Trophoblast cell (in vitro differentiated cells and primary cell): ENCODE data around the gene MYRIP.

Experiments used
- DNase-seq, 2 donors: peaks; one replicate each; pipeline ENCODE4 v3.0.0-alpha.2; 2016
- H2AFZ ChIP-seq: 2 replicates; pipeline ENCODE4 v1.6.1; 2013; ENCODE audit warnings: low read length, moderate library complexity, mild to moderate bottlenecking; ENCODE audit not compliant: insufficient read depth, poor library complexity
- H2AK5ac ChIP-seq: 2 replicates; pipeline ENCODE4 v1.6.1; 2013; ENCODE audit warnings: mild to moderate bottlenecking, low read length
- H2BK120ac ChIP-seq: 2 replicates; pipeline ENCODE4 v1.6.1; 2013; ENCODE audit warnings: low read length, mild to moderate bottlenecking, moderate library complexity; ENCODE audit not compliant: insufficient read depth, poor library complexity
- H2BK12ac ChIP-seq: 2 replicates; pipeline ENCODE4 v1.6.1; 2013; ENCODE audit warnings: mild to moderate bottlenecking, low read length, moderate library complexity
- H2BK5ac ChIP-seq: 2 replicates; pipeline ENCODE4 v1.6.1; 2013; ENCODE audit warnings: low read length, low read depth, moderate library complexity, mild to moderate bottlenecking; ENCODE audit not compliant: poor library complexity
- H3K14ac ChIP-seq: 2 replicates; pipeline ENCODE4 v1.6.1; 2013; ENCODE audit warnings: mild to moderate bottlenecking, low read length
- H3K18ac ChIP-seq: 2 replicates; pipeline ENCODE4 v1.6.1; 2013; ENCODE audit warnings: mild to moderate bottlenecking, low read length
- H3K23ac ChIP-seq: 2 replicates; pipeline ENCODE4 v1.6.1; 2013; ENCODE audit warnings: low read length
- H3K27ac ChIP-seq: 2 replicates; pipeline ENCODE4 v1.5.1; 2013; ENCODE audit warnings: low read depth, mild to moderate bottlenecking, inconsistent platforms, low read length, moderate library complexity
- H3K27me3 ChIP-seq: 2 replicates; pipeline ENCODE4 v1.6.1; 2013; ENCODE audit warnings: inconsistent platforms, mild to moderate bottlenecking, low read length, moderate library complexity; ENCODE audit not compliant: insufficient read depth
- H3K36me3 ChIP-seq, 2 experiments: 1 replicate in 1 of 2; 2 replicates in 1 of 2; pipeline ENCODE4 v1.6.1; 2013; ENCODE audit warnings: low read length in 2 of 2, mild to moderate bottlenecking in 2 of 2, moderate library complexity in 1 of 2; ENCODE audit not compliant: insufficient read depth in 2 of 2, control insufficient read depth in 1 of 2
- H3K4ac ChIP-seq: 2 replicates; pipeline ENCODE4 v1.6.1; 2013; ENCODE audit warnings: low read depth, mild to moderate bottlenecking, low read length, moderate library complexity
- H3K4me1 ChIP-seq, 2 experiments: 1 replicate in 1 of 2; 2 replicates in 1 of 2; pipeline ENCODE4 v1.6.1; 2013; ENCODE audit warnings: low read length in 2 of 2, mild to moderate bottlenecking in 2 of 2, moderate library complexity in 1 of 2; ENCODE audit not compliant: insufficient read depth in 2 of 2, control insufficient read depth in 1 of 2
- H3K4me2 ChIP-seq: 2 replicates; pipeline ENCODE4 v1.6.1; 2013; ENCODE audit warnings: inconsistent platforms, mild to moderate bottlenecking, low read length, moderate library complexity
- H3K4me3 ChIP-seq: 2 replicates; pipeline ENCODE4 v1.5.1; 2013; ENCODE audit warnings: mild to moderate bottlenecking, low read depth, low read length, inconsistent platforms
- H3K79me1 ChIP-seq: one replicate; pipeline ENCODE4 v1.6.1; 2013; ENCODE audit warnings: low read length
- H3K79me2 ChIP-seq: 2 replicates; pipeline ENCODE4 v1.6.1; 2013; ENCODE audit warnings: low read length, mild to moderate bottlenecking; ENCODE audit not compliant: control insufficient read depth, insufficient read depth, poor library complexity
- H3K9ac ChIP-seq: 2 replicates; pipeline ENCODE4 v1.6.1; 2013; ENCODE audit warnings: mild to moderate bottlenecking, low read length
- H3K9me3 ChIP-seq: 2 replicates; pipeline ENCODE4 v1.6.1; 2013; ENCODE audit warnings: low read depth, mild to moderate bottlenecking, control low read depth, inconsistent platforms, low read length; ENCODE audit not compliant: insufficient read depth
- H4K12ac ChIP-seq: 2 replicates; pipeline ENCODE4 v1.6.1; 2013; ENCODE audit warnings: low read depth, mild to moderate bottlenecking, low read length, moderate library complexity
- H4K8ac ChIP-seq: 2 replicates; pipeline ENCODE4 v1.6.1; 2013; ENCODE audit warnings: low read depth, mild to moderate bottlenecking, low read length, moderate library complexity
- H4K91ac ChIP-seq: one replicate; pipeline ENCODE4 v1.6.1; 2013; ENCODE audit warnings: low read depth, mild to moderate bottlenecking, low read length, moderate library complexity
- WGBS: extraction: QIAGEN DNeasy Blood & Tissue Kit; methylation state at CpG from one replicate; pipeline ENCODE4 v1.1.7; 2013; ENCODE audit warnings: missing lambda C conversion rate; ENCODE audit not compliant: insufficient read length, insufficient coverage; ENCODE audit errors: extremely low coverage; 5-methylcytosine and 5-hydroxymethylcytosine counted together

Gene MYRIP

DNA sequence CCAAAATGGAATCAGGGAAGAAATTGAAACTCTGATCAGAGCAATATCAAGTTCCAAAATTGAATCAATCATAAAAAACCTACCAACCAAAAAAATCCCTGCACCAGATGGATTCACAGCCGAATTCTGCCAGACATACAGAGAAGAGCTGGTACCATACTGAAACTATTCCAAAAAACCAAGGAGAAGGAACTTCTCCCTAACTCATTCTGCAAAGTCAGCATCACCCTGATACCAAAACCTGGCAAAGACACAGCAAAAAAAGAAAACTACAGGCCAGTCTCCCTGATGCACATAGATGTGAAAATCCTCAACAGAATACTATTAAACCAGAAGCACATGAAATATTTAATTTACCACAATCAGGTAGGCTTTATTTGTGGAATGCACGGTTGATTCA lies 118.1 kb downstream of the MYRIP start:
- Histone ChIP-seq H3K9ac (no peak overlapping the region), H4K91ac (no peak overlapping the region), H3K27me3 (no peaks in the 10 kb centered on the region), H3K4me1 (no peaks in the 10 kb centered on the region), H3K23ac (no peak overlapping the region), H3K79me1 (no peaks in the 10 kb centered on the region), H3K27ac (no peak overlapping the region), H3K9me3 (no peaks in the 10 kb centered on the region), H2BK120ac (no peak overlapping the region), H4K8ac (no peak overlapping the region), H3K4ac (no peak overlapping the region), H3K4me3 (no peak overlapping the region), H3K36me3 (no peaks in the 10 kb centered on the region), H3K4me2 (no peak overlapping the region), H2AK5ac (no peak overlapping the region), H3K79me2 (no peaks in the 10 kb centered on the region), H3K18ac (no peak overlapping the region), H2BK12ac (no peak overlapping the region), H4K12ac (no peak overlapping the region), H2AFZ (no peak overlapping the region), H2BK5ac (no peak overlapping the region), H3K14ac (no peak overlapping the region)
- DNase-seq: no peak
- WGBS: no CpG with 5 or more reads among the region's 2 CpGs

DNA sequence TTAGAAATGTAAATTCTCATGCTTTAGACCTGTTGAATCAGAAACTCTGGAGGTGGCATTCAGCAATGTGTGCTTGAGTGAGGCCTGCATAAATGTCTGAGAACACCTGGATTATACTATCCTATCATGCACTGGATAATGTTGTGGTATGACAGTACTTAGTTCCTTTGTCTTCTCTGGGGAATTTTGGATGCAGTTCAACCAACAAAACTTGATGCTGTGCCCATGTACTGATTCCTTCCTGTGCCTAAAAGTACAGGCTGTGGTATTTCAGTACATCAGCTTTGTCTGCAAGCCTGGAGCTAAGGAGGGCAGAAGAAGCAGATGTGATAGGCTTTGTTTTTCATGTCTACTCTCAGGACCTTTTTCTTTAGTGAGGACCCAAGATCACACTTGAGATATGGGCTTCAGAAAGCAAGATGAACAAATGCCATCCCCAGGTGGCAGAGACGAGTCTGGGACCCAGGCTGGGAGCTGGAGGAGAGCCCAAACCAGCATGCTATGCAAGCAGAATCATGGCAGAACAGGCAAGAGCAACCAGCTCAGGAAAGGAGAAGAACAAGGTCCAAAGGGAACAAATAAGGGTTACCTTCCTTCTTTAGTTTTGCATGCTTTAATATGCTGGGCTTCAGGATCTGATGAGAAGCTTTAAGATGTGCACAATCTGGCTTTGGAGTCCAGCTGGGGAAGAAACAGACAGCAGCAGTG lies 124.7 kb downstream of the MYRIP start:
- H3K23ac ChIP-seq: no peak overlapping the region
- no peaks in the 10 kb centered on the region for H3K27me3 ChIP-seq
- no peaks in the 10 kb centered on the region for H3K4me1 ChIP-seq
- no peaks in the 10 kb centered on the region for H3K79me1 ChIP-seq
- H3K14ac ChIP-seq: no peak overlapping the region
- no peak overlapping the region for H3K4me3 ChIP-seq
- H2BK12ac ChIP-seq: no peak overlapping the region
- no peaks in the 10 kb centered on the region for H3K79me2 ChIP-seq
- H4K91ac ChIP-seq: no peak overlapping the region
- H2BK120ac ChIP-seq: no peak overlapping the region
- no peak overlapping the region for H3K4ac ChIP-seq
- no peaks in the 10 kb centered on the region for H3K9me3 ChIP-seq
- H3K36me3 ChIP-seq: no peaks in the 10 kb centered on the region
- DNase-seq: no peak
- H2AFZ ChIP-seq: no peak overlapping the region
- H3K18ac ChIP-seq: no peak overlapping the region
- WGBS: no CpG with 5 or more reads among the region's 1 CpG
- no peak overlapping the region for H4K8ac ChIP-seq
- H3K4me2 ChIP-seq: no peak overlapping the region
- H2AK5ac ChIP-seq: no peak overlapping the region
- H3K27ac ChIP-seq: no peak overlapping the region
- H2BK5ac ChIP-seq: no peak overlapping the region
- H3K9ac ChIP-seq: no peak overlapping the region
- no peak overlapping the region for H4K12ac ChIP-seq

DNA sequence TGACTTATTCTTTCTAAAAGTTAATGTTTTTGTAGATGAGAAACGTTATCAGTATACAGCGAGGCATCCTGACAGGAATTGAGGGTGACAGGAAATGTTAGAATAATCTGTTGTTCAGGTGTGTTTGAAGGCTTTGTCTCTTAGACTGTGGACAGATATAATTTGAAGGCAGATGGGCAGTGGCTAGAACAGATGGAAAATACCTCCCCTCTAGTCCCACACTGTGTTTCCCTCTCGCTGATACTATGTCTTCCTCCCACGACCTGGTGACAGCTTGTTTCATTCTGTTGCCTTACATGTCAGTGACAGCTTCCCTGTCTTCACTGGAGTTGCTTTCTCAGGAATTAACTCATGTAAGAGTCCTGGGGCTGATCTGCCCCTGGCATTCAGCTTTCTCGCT lies 125.3 kb downstream of the MYRIP start:
- Histone ChIP-seq H2BK120ac (no peak overlapping the region), H2BK12ac (no peak overlapping the region), H3K79me1 (no peaks in the 10 kb centered on the region), H3K18ac (no peak overlapping the region), H2AFZ (no peak overlapping the region), H3K4me2 (no peak overlapping the region), H3K23ac (no peak overlapping the region), H2AK5ac (no peak overlapping the region), H3K27ac (no peak overlapping the region), H4K8ac (no peak overlapping the region), H3K27me3 (no peaks in the 10 kb centered on the region), H4K12ac (no peak overlapping the region), H3K9me3 (no peaks in the 10 kb centered on the region), H3K79me2 (no peaks in the 10 kb centered on the region), H3K14ac (no peak overlapping the region), H3K4me3 (no peak overlapping the region), H2BK5ac (no peak overlapping the region), H3K36me3 (no peaks in the 10 kb centered on the region), H3K9ac (no peak overlapping the region), H3K4me1 (no peaks in the 10 kb centered on the region), H3K4ac (no peak overlapping the region), H4K91ac (no peak overlapping the region)
- no peak for DNase-seq
- no CpG with 5 or more reads among the region's 5 CpGs for WGBS

DNA sequence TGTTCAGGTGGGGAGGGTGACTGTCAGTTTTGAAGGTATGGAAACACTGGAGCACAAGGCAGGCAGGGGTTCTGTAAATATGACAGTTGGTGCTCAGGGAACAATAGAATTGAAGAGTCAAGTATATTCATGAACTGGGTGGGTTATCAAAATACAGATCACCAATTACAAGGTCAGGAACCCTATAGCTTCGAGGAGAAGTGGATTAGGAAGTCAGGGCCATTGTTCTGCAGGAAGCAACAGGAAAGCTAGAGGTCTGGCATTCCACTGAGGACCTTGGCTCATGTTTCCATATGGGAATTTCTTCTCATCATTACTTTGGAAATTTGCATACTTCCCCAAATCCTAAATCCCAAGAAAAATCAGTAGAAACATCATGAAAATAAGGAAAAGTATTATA lies 125.9 kb downstream of the MYRIP start:
- no peak overlapping the region for H4K12ac ChIP-seq
- no peaks in the 10 kb centered on the region for H3K27me3 ChIP-seq
- no peak overlapping the region for H3K4me3 ChIP-seq
- H3K79me1 ChIP-seq: no peaks in the 10 kb centered on the region
- no peak overlapping the region for H3K4me2 ChIP-seq
- DNase-seq: no peak
- H3K18ac ChIP-seq: no peak overlapping the region
- H2BK5ac ChIP-seq: no peak overlapping the region
- no peak overlapping the region for H4K8ac ChIP-seq
- no peak overlapping the region for H3K23ac ChIP-seq
- no peak overlapping the region for H2BK120ac ChIP-seq
- no peaks in the 10 kb centered on the region for H3K79me2 ChIP-seq
- H2AFZ ChIP-seq: no peak overlapping the region
- no peaks in the 10 kb centered on the region for H3K36me3 ChIP-seq
- no peak overlapping the region for H3K14ac ChIP-seq
- no peak overlapping the region for H4K91ac ChIP-seq
- H3K4ac ChIP-seq: no peak overlapping the region
- no peak overlapping the region for H3K9ac ChIP-seq
- no CpG with 5 or more reads among the region's 1 CpG for WGBS
- H3K9me3 ChIP-seq: no peaks in the 10 kb centered on the region
- H3K4me1 ChIP-seq: no peaks in the 10 kb centered on the region
- no peak overlapping the region for H3K27ac ChIP-seq
- H2BK12ac ChIP-seq: no peak overlapping the region
- no peak overlapping the region for H2AK5ac ChIP-seq
